NCI-H2227 treated with DMSO at 0.1 percent for 48 hours (cell line): Measurements from ENCODE around the gene TMEM41B.
"Not testable (repeated sequence)": the region's sequence is repeated elsewhere in the genome, so short reads cannot be mapped to it uniquely, and the experiment has no call there.

Experiments
- DNase-seq: peaks from one replicate; lab custom pipeline; 2025; lab: John Stamatoyannopoulos, UW

TMEM41B gene

DNA sequence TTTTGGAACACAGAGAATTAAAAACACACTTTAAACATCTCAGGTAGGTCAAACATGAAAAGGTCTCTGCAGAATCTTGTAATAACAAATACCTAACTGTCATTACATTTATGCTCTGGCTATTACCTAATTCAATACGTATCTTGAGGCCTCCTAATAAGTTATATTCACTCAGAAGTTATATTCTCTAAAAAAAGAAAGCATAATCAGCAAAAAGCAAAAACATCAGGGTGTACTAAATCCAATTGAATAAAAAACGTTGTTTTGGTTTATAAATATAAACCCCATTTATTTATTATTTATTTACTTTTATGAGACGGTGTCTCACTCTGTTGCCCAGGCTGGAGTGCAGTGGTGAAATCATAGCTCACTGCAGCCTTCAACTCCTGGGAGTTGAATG, 10.2 kb downstream of the TMEM41B start:
- no peak for DNase-seq

DNA sequence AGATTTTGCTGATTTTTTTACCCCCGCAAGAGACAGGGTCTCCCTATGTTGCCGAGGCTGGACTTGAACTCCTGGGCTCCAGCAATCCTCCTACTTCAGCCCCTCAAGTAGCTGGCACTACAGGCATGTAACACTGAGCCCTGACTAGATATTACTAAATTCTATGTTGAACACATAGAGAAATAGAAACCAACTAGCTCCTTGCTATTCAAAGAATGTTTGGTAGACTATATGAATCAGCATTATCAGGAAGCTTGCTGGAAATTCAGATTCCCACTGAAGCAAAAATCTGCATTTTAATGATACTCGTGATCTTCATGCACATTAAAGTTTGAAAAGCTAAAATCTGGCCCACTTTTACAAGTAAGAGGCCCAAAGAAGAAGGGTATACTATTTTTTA, 11.9 kb downstream of the TMEM41B start:
- DNase-seq = no peak

DNA sequence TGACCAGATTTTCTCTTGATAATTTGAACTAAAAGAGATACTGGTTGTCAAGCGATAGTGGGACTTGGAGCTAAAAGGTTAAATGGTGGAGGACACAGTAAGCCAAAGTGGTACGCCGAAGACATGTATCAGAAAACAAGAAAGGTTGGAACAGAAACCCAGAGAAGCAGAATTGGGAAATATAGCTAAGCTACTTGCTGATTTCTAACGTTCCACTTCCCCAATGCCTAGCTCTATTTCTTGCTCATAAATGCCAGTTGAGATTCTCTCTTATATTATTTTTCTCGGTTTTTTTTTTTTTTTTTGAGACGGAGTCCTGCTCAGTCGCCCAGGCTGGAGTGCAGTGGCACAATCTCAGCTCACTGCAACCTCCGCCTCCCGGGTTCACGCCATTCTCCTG, 12.7 kb downstream of the TMEM41B start:
- DNase-seq = no peak

DNA sequence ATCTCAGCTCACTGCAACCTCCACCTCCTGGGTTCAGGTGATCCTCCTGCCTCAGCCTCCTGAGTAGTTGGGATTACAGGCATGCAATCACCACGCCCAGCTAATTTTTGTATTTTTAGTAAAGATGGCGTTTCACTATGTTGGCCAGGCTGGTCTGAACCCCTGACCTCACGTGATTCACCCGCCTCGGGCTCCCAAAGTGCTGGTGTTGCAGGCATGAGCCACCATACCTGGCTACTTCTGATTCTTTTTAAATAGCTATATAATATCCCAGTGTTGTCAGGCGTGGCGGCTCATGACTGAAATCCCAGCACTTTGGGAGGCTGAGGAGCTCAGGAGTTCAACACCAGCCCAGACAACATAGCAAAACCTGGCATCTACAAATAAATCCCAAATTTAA, 20.7 kb downstream of the TMEM41B start:
- no peak for DNase-seq

DNA sequence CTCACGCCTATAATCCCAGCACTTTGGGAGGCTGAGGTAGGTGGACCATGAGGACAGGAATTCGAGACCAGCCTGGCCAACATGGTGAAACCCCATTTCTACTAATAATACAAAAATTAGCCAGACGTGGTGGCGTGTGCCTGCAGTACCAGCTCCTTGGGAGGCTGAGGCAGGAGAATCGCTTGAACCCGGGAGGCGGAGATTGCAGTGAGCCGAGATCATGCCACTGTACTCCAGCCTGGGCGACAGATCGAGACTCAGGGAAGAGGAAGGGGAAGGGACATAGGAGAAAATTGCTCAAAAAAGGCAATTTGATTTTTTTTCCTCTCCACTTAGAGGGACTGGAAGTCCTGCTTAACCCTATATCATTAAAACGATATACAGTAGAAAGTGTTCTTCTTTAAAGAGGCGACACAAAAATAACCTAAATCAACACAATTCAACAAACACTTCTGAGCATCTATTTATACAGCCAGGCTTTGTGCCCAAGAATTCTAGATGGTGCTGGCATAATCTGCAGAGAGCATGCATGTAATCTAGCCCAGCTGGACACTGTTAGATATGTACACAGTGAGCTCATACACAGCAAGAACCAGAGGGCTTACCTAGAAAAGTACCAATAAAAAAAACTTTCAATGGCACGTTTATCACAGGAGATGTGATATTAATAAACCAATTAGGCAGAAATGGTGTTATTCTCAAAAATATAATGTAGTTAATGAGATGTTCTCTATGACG, 28.4 kb downstream of the TMEM41B start:
- DNase-seq = no peak

DNA sequence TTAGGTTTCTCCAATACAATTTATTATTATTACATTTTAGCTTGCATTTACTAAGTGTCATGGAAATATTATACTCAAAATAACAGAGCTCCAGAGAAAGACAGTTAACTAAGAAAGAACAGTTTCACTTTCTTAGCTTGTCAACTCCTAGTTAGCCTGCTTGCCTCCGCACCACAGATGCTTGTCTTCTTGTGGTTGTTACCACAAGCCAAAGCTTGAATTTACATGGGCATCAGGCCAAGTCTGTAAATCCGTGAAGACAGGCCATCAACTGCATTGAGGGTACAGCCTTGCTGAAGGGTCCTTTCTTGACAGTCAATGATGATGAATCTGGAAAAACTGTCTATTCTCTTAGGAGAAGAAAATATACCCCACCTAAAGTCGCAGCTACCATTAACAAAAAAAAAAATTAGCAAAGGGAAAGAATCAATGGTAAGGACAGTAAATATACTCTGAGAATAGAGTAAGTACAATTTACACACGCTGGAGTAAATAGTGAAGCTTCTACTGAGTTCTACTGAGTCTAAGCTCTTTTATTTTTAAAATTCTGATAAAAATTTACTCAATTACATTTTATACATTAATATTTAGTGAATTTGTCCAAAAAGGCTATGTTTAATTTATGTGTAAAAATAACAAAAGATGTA, 33.6 kb downstream of the TMEM41B start:
- DNase-seq = no peak

DNA sequence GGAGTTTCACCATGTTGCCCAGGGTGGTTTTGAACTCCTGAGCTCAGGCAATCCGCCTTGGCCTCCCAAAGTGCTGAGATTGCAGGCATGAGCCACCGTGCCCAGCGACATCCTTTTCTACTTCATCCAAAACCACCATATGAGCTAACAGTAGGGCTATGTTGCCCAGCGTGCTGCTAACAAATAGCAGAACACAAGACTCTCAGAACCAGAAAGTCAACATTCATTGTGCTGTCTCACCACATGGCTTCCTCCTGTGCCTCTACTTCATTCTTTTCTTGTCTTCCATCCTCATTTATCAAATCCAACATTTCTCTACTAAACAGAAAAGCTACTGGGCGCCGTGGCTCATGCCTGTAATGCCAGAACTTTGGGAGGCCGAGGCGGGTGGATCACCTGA, 37.2 kb downstream of the TMEM41B start:
- DNase-seq = no peak

DNA sequence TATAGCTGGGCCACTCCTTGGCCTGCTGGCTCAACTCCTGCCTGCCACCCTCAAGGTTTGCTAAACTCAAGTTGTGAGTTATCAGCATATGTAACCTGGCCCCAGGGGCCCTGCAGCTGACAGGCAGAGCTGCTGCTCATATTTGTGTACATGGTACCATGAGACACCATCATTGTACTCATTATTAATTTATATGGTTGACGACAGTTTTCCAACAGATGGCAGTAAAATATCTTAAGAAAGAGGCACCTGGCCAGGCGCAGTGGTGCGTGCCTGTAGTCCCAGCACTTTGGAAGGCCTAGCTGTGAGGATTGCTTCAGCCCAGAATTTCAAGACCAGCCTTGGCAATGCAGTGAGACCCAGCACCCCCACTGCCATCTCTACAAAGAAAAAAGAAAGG, 37.8 kb downstream of the TMEM41B start:
- DNase-seq = no peak

DNA sequence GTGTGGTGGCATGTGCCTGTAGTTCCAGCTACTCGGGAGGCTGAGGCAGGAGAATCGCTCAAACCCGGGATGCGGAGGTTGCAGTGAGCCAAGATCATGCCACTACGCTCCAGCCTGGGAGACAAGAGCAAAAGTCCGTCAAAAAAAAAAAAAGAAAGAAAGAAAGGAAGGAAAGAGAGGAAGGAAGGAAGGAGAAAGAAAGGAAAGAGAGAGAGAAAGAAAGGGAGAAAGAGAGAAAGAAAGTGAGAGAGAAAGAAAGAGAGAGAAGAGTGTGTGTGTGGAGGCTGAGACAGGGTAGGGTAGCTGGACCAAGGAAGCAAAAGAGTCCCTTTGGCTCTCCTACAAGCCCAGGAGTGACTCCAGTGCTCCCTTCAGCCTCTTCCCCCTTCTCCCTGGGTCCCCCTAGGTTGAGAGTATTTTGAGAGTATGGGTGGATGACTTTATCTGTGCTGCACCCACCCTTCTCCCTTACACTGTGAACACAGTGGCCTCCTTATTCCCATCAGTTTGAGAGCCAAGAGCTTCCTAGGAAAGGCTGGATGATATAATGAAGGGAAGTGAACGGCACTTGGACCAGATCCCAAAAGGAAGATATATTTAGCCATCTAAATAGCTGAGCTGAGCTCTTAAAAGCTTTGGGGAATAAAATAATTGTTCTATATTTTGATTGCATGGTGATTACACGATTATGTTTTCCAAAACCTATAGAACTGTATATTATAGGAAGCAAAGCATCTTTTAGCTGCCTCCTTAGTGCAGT, 39.7 kb downstream of the TMEM41B start:
- DNase-seq = no peak

DNA sequence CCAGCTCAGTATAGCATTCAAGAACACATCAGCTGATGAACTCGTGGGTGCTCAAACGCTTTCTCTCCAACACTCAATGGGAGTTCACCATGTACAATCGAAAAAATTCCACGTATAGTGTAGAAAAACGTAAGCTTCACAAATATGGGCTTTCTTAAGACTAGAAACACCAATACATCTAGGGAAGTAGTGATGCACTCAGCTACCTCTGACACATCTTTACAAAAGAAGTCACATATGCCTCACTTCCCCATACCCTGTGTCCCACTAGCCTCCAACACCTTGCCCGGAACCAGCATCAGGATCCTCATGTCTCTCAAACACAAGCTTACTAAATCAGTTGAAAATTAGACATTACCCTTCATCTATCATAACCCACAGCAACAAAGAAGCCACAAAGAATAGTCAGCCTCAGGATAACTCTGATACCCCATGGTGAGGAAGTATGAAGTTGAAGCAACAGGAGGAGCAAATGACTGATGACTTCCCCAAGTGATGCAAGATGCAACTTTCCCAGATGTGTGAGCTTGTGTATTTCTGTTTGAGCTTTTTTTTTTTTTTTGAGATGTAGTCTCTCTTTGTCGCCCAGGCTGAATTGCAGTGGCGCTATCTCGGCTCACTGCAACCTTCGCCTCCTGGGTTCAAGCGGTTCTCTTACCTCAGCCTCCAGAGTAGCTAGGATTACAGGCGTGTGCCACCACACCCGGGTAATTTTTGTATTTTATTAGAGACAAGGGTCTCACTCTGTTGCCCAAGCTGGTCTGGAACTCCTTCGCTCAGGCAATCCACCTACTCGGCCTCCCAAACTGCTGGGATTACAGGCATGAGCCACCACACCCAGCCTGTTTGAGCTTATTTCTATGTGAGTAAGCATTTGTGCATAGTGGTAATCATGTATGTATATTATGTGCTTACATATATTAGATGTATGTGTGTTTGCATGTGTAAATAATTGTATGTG, 40.7 kb downstream of the TMEM41B start:
- no peak for DNase-seq

DNA sequence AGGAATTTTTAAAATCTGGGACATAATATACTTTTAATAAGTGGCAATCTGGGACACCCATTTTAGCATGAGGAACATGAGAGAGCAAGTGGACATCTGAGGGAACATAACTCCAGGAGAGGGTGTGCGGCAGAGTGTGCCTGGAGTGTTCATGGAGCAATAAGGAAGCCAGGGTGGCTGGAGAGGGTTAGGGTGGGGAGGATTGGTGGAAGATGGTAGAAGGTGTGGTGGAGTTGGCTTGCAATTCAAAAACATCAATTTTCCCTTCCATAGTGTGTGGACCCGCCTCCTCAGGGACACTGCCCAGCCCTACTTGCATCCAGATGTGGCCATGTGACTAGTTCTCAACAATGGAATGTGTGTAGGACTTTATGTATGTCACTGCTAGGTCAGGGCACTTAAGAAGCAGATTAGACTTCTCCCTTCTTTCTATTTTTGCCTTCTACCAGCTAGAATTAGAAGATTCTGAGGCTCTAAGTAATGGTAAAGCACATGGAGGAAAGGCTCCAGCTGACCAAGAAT, 44.8 kb downstream of the TMEM41B start:
- no peak for DNase-seq

DNA sequence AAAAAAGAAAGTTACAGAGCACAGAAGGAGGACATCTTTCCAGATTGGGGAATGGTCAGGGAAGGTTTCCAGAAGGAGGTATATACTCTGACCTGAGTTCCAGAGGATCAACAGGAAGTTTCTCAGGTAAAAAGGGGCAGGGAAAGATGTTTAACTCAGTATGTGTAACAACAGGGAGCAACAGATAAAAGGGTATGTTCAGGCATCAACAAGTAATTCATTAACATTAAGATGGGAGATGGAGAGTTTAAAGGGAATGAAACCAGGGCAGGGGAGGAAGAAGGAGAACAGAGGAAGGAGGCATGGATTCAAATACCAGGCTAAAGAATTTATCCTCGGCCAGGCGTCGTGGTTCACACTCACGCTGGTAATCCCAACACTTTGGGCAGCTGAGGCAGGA, 46.7 kb downstream of the TMEM41B start:
- DNase-seq = no peak

DNA sequence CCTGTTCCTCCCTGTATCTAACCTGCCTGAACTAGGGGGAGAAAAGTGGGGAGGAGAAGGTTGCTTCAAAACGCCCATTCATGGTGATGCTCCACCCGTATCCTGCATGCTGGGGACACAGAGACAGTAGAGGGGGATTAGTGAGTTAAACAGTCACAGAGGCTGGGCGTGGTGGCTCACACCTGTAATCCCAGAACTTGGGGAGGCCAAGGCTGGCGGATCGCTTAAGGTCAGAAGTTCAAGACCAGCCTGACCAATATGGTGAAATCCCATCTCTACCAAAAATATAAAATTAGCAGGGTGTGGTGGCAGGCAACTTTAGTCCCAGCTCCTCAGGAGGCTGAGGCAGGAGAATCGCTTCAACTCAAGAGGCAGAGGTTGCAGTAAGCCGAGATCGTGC, 47.5 kb downstream of the TMEM41B start:
- no peak for DNase-seq

DNA sequence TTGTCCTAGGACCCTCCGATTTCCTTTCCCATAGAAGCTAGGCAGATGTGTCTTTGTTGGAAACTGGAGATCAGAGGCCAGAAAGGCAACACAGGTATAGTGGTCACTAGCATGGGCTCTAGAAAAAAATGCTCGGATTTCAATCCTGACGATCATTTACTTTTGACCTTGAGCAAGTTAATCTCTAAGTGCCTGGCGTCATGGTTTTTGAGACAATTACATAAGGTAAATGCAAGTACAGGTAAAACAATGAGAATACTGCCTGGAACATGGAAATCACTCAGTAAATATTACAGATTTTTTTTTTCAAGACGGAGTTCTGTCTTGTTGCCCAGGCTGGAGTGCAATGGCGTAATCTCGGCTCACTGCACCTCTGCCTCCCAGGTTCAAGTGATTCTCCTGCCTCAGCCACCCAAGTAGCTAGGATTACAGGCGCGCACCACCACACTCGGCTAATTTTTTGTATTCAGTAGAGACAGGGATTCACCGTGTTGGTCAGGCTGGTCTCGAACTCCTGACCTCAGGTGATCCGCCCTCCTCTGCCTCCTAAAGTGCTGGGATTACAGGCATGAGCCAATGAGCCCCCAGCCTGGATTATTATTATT, 48.2 kb downstream of the TMEM41B start:
- DNase-seq = no peak

DNA sequence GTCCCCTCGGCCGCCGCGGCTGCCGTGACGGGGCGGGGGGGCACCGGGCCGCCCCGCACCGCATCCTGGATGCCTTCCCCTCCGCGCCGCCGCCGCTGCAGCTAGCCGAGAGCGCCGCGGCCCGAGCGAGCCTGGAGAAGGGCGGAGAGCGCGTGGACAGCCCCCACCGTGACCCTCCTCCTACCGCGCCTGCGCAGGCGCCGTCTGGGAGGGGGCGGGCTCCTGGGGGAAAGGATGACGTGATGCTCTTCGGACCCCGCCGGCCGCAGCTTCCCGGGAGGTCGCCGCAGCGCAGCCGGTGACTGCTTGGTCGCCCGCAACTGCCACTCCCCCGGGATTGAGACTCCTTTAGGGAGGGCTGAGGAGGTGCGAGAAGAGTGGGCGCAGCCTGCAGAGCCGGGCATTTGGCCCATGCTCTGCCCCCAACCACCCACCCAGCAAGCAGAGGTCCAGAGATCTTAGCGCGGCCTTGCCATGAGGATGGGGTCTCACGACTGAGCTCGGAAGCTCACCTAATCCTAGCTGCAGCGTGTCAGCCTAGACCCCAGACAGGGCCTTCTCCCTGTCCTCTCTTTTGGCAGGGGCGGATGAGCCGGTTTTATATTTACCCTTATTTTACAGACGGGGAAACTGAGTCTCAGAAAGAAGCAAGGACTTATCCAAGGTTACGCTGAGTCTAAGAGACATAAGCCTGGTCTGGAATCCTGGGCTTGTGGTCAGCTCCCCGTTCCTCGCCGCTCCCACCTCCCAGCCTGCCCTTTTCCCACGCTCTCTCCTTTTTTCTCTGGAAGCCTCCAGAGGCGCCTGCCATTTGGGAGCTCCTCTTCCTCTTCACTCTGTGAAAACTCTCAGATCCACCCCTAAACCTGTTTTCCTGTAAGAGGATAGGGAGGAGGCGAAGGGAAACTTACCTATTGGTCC, 48.9 kb downstream of the TMEM41B start, which contains the start of gene DENND5A:
Gene DENND5A, minus strand, starts transcription at position 140 of the 921 bp plus-strand sequence. CDS start 281 bp downstream, outside the sequence.
- peak; percentile 91 for DNase-seq

DNA sequence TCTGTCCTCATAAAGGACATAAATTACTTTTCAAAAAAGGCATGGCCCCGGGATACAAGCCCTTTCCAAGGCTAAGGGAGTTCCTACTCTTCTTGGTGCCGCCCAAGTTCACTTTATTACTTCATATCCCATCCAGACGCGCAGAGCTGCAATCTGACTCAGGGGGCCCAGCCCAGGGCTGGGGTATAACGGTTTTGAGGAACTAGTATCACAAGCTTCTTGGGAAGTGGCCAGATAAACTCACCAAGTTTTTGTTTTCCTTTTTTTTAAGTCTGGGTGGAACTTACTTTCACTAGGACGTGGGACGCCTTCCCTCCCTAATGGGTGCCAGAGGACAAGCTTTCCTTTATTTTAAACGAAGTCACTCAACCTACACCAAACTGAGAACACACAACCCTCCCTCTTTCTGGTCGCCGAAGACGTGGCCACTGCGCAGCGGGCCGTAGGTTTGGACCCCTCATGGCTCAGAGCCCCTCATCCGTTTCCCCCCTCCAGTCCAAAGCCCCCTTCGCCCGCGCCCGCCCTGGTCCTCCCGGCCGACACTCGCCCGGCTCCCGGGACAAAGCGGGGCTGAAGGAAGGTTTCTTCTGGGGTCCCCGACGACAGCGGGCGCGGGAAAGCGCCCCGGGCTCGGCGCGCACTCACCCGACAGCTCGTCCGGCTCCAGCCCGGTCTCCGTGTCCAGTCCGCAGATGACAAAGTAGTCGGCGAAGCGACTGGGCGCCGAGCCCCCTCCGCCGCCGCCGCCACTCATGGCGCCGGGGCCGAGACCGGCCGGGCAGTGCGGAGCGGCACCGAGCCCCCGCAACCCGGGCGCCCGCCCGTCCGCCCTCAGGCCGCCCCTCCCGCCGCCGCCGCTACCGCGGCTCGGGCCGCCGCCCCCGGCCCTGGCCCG, 49.8 kb downstream of the TMEM41B start:
- no peak for DNase-seq

DNA sequence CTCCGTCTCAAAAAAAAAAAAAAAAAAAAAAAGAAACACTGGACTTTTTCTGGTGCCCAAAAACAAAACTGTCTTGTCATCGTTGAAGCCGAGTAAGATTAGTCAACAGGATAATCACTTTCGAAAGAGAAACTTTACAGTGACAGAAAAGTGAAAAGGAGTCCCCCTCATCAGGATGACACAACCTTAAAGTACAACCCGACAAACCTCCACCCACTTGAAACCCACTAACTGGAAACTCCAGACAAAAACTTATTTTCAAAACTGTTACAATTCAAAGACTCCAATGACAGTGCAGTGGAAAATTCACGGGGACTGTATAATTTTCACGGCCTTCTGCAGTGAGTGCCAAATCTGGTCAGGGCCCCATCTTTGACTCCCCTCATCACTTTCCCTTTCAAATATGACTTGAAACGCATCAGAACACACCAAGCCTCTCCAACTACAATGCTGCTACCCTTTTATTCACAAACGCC, 50.5 kb downstream of the TMEM41B start:
- no peak for DNase-seq

DNA sequence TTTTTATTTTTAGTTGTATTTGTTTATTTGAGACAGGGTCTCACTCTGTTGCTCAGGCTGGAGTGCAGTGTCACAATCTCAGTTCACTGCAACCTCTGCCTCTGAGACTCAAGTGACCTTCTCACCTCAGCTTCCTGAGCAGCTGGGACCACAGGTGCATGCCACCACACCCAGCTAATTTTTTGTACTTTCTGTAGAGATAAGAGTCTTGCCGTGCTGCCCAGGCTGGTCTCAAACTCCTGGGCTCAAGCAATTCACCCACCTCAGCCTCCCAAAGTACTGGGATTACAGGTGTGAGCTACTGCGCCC, 53.6 kb downstream of the TMEM41B start:
- not testable (repeated sequence) for DNase-seq
